ENCODE measurements around the gene SKIC8.

SKIC8 gene

DNA sequence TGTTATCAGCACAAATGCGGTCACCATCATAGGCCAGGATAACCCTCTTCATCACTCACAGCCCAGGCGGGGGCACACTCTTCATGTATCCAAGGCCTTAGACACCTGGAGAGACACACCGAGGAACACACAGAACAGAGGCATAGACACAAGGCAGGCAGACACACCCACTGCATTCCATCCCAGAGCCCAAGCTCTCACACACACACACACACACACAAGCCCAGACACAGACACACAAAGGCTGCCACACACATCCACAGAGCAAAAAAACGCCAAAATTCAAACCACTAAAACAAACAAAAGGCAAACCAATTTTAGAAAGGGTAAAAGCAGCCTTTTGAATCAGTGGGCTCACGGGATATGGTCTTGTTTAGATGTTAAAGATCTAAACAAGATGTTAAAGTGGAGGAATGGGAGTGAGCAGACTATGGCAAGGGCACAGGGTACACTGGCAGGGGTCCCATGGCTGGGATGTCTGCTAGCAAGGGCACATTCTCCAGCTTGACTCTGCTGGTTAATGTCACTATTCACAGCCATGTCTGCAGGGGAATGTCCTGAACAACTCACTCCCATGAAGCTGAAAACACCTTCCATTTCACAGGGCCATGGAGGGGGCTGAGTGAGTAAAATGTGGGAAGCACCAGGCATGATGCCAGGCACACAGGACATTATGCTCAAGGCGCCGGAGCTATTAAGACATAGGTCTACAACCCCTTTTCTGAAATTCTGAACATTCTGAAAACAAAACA is 25.9 kb upstream of the SKIC8 start:
- H3K27ac Mint-ChIP-seq = no peak overlapping the region
- H3K36me3 Mint-ChIP-seq = no peaks in the 10 kb centered on the region
- H3K4me1 Mint-ChIP-seq = no peaks in the 10 kb centered on the region
- ATAC-seq = no peak
- H3K4me3 Mint-ChIP-seq = no peak overlapping the region
- no peaks in the 10 kb centered on the region for H3K27me3 Mint-ChIP-seq
- H3K9me3 Mint-ChIP-seq = no peaks in the 10 kb centered on the region

DNA sequence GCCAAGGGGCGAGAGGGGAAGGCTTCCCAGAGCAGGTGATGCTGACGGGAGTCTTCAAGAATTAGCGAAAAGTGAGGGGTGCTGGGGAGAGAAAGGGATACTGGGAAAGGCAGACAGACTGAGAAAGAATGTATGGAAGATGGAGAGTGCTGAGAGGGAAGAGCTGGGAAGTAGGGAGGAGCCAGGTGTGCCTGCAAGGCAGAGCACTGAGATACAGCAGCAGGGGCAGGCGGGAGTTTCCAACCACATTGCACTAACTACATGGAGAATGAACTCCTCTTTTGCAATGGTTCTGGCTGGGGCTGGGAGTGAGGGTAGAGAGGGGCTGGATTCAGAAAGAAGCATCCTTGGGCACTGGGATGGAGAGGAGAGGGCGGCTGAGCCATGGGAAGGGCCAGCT is 24.7 kb upstream of the SKIC8 start:
- Mint-ChIP-seq H3K27ac (no peak overlapping the region), H3K9me3 (no peaks in the 10 kb centered on the region), H3K27me3 (no peaks in the 10 kb centered on the region), H3K36me3 (no peaks in the 10 kb centered on the region), H3K4me1 (no peaks in the 10 kb centered on the region), H3K4me3 (no peak overlapping the region)
- ATAC-seq = no peak

DNA sequence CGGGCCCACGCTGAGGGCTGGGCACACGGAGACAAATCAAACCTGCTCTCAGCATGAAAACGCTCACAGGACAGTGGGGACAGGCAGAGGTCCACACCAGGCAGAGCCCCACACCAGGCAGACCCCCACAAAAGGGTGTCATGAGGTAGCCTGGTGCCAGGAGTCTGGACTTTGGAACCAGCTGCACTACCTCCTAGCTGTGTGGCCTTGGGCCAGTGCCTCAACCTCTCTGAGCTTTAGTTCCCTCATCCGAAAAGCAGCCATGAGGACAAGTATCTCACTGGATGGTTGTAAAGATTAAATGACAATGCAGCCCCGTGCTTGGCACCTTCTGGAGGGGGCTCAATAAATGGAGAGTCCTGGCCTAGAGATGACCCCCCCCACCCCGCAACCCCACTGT is 24.3 kb upstream of the SKIC8 start:
- H3K9me3 Mint-ChIP-seq = no peaks in the 10 kb centered on the region
- H3K27me3 Mint-ChIP-seq = no peaks in the 10 kb centered on the region
- H3K4me1 Mint-ChIP-seq = no peaks in the 10 kb centered on the region
- no peak overlapping the region for H3K27ac Mint-ChIP-seq
- no peaks in the 10 kb centered on the region for H3K36me3 Mint-ChIP-seq
- no peak for ATAC-seq
- H3K4me3 Mint-ChIP-seq = no peak overlapping the region

DNA sequence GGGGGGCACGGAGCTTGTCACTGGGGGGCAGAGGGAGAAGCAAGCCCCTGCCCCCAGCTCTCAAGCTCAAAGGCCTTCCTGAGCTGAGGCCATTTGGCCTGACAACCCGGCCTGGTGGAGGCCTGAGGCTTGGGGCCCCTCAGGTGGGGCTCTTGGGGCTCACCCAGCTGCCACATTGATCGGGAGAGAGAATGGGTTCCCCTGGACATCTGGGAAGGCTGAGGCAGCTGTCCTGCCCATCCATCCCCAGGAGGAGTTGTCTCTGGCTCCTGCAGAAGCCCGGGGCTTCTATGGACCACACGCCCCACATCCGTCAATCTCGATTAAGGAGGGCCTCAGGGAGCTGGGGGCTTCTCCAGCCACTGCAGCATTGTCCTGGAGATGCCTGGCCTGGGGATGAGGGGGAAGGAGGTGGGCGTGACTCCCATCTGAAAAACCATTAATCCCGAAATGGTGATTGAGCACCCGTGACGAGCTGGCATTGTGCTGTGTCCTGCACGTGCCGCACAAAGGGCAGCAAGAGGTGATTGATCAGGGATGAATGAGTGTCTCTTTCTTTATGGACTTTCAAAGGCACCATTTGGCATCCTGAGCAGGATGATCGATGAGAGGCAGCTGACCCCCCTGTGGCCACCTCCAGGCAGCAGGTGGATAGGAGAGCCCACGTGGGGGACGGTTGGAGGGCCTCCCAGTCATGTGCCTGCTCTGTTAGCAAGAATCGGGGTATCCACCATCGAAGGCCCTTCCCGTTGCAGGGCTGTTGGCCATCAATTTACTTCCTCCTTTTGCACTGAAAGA is 23.5 kb upstream of the SKIC8 start:
- Mint-ChIP-seq H3K27me3 (no peaks in the 10 kb centered on the region), H3K9me3 (no peaks in the 10 kb centered on the region), H3K27ac (no peak overlapping the region), H3K4me3 (no peak overlapping the region), H3K4me1 (no peaks in the 10 kb centered on the region), H3K36me3 (no peaks in the 10 kb centered on the region)
- no peak for ATAC-seq

DNA sequence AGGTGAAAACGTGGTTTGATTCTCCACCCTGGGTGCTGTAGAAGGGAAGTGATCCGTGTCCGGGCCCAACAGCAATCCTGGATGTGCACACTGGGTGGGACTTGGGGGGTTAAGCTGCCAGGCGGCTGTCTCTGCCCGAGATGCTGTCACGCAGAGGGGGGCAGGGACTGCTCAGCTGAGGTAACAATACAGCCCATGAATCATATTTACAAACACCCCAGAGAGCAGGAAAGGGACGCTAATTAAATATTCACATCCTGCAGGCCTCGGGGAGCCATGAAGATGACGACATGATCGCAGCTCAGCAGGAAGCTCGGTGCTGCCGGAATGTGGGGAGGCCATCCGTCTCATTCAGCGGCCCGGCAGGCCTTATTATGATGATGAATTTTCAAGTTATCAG is 22.8 kb upstream of the SKIC8 start:
- Mint-ChIP-seq H3K9me3 (no peaks in the 10 kb centered on the region), H3K4me1 (no peaks in the 10 kb centered on the region), H3K27me3 (no peaks in the 10 kb centered on the region), H3K4me3 (no peak overlapping the region), H3K36me3 (no peaks in the 10 kb centered on the region), H3K27ac (no peak overlapping the region)
- ATAC-seq = no peak

DNA sequence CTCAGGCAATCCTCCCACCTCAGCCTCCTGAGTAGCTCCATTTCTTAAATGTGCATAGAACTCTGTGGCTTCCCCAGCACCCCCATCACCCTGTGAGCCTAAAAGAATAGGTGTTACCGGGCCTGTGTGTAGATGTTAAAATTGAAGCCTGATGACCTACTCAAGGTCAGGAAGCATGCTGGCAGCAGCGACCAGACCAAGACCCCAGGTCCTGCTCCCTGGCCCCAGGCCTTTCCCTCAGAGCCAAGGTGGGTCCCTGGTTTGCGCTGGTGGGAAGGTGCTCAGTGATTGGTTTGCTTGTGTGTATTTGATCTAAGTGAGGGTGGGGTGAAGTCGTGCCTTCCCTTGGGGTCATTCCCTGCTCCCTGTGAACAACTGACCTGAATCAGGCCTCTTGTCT is 22.4 kb upstream of the SKIC8 start:
- Mint-ChIP-seq H3K4me1 (no peaks in the 10 kb centered on the region), H3K36me3 (no peaks in the 10 kb centered on the region), H3K27me3 (no peaks in the 10 kb centered on the region), H3K27ac (no peak overlapping the region), H3K9me3 (no peaks in the 10 kb centered on the region), H3K4me3 (no peak overlapping the region)
- no peak for ATAC-seq

DNA sequence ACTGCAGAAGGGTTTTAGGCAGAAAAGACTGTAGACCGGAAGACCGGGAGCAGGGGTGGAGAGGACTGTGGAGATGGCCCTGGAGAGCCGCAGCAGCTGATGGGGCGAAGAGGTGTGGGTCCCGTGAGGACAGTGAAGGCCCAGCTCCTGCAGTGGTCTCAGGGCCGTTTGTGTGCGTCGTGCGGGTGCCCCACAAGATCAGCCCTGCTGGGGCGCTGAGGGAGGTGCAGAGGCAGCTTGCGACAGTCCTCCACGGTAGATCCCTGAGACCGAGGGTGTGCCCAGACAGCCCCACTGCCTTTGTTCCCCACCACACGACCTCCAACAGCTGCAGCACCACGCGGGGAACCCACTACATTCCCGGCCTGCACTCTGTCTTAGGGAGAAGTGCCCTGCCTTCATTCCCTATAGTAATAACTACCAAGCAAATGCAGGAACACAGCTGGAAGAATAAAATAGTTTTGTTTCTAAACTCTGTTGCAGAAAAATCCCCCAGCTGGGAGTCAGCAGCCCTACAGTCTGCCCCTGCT is 21.7 kb upstream of the SKIC8 start:
- no peaks in the 10 kb centered on the region for H3K36me3 Mint-ChIP-seq
- no peak overlapping the region for H3K27ac Mint-ChIP-seq
- H3K27me3 Mint-ChIP-seq = peaks cover 2% of the 10 kb centered on the region
- no peak for ATAC-seq
- no peak overlapping the region for H3K4me3 Mint-ChIP-seq
- no peaks in the 10 kb centered on the region for H3K9me3 Mint-ChIP-seq
- no peaks in the 10 kb centered on the region for H3K4me1 Mint-ChIP-seq

DNA sequence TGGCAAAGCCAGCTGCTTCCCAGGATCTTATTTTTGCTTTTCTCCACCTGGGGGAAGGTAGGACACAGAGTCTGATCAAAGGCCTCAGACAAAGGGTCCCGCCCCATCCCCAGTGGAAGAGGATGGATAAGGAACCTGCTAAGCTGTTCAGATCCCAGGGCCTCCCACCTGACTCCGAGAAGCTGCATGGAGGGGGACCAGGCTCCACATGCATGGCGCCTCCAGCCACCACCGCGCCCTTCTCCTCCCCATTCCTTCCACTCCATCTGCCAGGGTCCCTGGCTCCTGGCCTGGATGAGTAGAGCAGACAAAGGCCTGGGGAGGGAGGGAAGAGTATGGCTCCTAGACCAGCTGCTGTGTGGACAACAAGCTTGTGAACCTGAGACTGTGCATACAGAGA is 20.8 kb upstream of the SKIC8 start:
- no peak for ATAC-seq
- Mint-ChIP-seq H3K27me3 (peaks cover 6% of the 10 kb centered on the region), H3K4me3 (no peak overlapping the region), H3K4me1 (no peaks in the 10 kb centered on the region), H3K27ac (no peak overlapping the region), H3K36me3 (no peaks in the 10 kb centered on the region), H3K9me3 (no peaks in the 10 kb centered on the region)

DNA sequence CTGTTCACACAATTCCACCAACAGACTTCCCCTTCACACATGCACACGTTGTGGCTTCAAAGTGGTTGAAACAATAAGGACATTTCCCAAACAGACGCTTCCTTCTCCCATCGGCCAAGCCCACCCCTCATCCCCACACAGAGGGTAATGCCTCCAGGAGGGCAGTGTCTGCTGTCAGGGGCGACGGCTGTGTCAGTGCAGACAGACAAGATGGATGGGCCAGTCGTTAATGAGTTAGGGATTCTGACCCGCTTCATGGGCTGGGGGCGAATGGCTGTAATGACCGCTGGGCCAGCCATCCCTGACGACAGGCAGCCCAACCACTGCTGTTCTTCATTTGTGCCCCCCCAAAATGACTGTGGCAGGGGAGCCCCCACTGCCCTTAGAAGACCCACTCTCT is 20.2 kb upstream of the SKIC8 start:
- H3K27me3 Mint-ChIP-seq = peaks cover 6% of the 10 kb centered on the region
- no peak overlapping the region for H3K27ac Mint-ChIP-seq
- no peaks in the 10 kb centered on the region for H3K4me1 Mint-ChIP-seq
- no peaks in the 10 kb centered on the region for H3K9me3 Mint-ChIP-seq
- ATAC-seq = no peak
- H3K36me3 Mint-ChIP-seq = no peaks in the 10 kb centered on the region
- H3K4me3 Mint-ChIP-seq = no peak overlapping the region

DNA sequence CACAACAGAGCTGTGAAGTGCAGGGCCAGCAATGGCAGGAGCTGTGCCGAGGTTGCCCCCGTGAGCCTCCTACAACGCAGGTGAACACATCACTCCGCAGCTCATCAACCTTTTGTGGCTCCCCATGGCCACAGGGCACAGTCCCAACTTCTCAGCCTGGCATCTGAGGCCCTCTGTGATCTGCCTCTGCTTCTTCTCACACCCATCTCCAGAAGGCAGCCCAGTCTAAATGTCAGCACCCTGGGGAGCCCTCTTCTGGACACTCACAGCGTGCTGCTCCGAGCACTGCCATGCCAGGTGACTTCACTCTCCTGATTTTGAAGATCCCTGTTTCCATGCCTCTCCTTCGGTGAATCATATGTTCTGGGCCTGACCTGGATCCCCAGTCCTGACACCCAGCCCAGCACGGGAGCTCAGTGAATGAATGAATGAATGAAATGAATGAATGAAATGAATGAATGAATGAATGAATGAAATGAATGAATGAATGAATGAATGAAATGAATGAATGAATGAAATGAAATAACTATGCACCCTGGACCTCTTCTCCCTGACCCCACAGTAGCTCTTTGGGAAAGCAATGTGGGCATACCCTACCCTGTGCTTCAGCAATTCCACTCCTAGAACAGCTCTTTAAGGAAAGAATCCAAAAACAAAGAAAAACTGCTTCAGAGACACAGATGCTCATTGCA is 17.9 kb upstream of the SKIC8 start:
- H3K9me3 Mint-ChIP-seq = no peaks in the 10 kb centered on the region
- no peaks in the 10 kb centered on the region for H3K36me3 Mint-ChIP-seq
- H3K4me3 Mint-ChIP-seq = no peak overlapping the region
- no peak for ATAC-seq
- H3K27me3 Mint-ChIP-seq = peaks cover 27% of the 10 kb centered on the region
- H3K4me1 Mint-ChIP-seq = no peaks in the 10 kb centered on the region
- H3K27ac Mint-ChIP-seq = no peak overlapping the region

DNA sequence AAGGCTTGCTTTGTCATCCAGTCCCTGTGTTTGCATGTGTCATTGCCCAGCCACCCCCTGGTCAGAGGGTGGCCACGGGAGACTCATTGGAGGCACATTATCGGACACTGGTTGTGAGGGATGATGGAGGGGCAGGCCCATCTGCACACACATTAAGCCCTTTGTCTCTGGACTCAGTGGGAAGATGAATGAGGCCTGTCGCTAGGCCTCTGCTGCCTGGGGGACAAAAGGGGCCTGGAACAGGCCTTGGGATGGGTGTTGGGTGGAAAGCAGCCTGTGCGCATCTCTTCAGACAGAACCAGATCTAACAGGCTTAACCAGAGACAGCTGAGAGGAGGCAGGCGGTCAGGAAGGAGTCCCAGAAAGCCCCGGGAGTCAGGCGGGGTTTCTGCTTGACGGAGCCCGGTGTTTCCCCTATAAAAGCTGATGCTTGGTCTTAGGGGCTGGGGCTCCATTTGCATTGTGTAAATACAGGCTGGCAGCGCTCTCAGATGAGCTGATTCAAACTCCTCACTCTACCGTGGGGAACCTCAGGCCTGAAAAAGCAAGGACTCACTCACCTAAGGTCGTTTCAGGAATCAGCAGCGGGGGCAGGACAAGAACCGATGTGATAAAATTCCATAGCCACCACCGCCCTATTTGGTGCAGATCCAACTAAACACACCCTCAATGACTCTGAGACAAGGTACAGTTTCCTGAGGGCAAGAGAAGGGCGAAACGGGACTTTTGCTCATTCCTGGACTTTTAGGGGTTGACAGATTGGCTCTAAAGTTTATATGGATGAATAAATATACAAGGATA is 17.1 kb upstream of the SKIC8 start:
- no peak overlapping the region for H3K27ac Mint-ChIP-seq
- ATAC-seq = no peak
- H3K4me1 Mint-ChIP-seq = no peaks in the 10 kb centered on the region
- peaks cover 30% of the 10 kb centered on the region for H3K27me3 Mint-ChIP-seq
- H3K4me3 Mint-ChIP-seq = no peak overlapping the region
- no peaks in the 10 kb centered on the region for H3K36me3 Mint-ChIP-seq
- no peaks in the 10 kb centered on the region for H3K9me3 Mint-ChIP-seq

DNA sequence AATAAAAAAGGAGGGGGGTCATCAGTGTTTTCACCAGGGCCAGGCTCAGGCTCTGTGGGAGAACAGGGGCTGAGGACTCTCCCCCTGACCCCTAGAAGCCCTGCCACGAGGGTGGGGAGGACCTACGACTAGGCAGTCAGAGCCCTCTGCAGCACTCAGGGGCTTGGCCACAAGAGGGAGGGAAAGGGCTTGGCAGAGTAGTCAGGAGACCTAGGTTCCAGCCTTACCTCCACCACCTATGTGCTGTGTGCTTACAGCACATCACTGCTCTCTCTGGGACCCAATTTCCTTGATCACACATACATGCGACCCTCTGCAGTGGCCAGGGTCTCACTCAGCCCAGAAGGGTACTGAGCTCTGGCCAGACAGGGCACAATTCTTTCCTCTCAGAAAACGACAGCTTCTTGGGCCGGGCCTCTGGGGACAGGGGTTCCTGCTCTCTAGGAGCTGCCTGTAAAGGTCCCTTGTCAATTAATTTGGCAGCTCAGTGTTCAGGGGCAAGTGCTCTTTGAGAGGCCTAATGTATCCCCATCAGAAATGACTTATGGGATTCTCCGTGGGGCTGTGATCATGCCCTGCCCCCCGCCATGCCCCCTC is 16.4 kb upstream of the SKIC8 start:
- no peak overlapping the region for H3K27ac Mint-ChIP-seq
- no peaks in the 10 kb centered on the region for H3K36me3 Mint-ChIP-seq
- no peak overlapping the region for H3K4me3 Mint-ChIP-seq
- ATAC-seq = no peak
- H3K4me1 Mint-ChIP-seq = no peaks in the 10 kb centered on the region
- H3K9me3 Mint-ChIP-seq = no peaks in the 10 kb centered on the region
- H3K27me3 Mint-ChIP-seq = peaks cover 30% of the 10 kb centered on the region

DNA sequence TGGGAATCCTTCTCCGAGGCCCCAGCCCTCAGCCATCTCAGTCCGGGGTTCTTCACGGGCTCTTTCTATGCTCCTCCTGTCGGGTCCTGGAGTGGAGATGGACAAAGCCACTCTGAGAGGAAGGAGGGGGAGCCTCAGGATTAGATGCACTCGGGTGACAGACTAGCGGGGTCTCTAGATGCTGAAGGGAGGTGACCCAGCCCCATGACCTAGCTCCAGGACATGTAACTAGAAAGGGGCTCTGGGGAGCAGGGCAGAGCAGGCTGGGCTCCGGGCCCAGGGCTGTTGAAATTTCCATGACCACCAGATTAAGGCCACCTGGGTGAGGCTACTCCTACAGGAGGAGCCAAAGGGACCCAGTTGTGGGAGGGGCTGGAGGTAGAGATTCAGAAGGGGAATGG is 14.8 kb upstream of the SKIC8 start:
- Mint-ChIP-seq H3K4me3 (no peak overlapping the region), H3K4me1 (no peaks in the 10 kb centered on the region), H3K36me3 (no peaks in the 10 kb centered on the region), H3K27ac (no peak overlapping the region), H3K27me3 (peaks cover 41% of the 10 kb centered on the region), H3K9me3 (no peaks in the 10 kb centered on the region)
- ATAC-seq = no peak

DNA sequence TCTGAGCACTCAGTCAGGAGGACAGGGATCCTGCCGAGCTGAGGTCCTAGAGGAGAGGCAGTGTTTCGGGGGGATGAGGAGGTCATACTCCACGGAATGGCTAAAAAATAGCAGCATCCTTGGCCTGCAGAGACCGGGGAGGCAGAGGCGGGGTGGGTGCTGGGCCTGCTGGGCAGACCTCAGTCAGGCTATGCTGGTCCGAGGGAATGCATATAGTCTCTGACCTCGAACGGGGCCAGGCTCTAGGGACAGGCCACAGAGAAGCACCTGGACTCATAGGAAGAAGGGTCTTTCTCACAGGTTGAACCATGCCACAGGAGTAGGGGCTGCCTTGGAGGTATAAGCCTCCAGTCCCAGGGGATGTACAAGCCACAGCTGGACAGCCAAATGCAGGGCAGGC is 14.0 kb upstream of the SKIC8 start:
- Mint-ChIP-seq H3K4me3 (no peak overlapping the region), H3K27me3 (peaks cover 45% of the 10 kb centered on the region), H3K27ac (no peak overlapping the region), H3K4me1 (no peaks in the 10 kb centered on the region), H3K36me3 (no peaks in the 10 kb centered on the region), H3K9me3 (no peaks in the 10 kb centered on the region)
- no peak for ATAC-seq

DNA sequence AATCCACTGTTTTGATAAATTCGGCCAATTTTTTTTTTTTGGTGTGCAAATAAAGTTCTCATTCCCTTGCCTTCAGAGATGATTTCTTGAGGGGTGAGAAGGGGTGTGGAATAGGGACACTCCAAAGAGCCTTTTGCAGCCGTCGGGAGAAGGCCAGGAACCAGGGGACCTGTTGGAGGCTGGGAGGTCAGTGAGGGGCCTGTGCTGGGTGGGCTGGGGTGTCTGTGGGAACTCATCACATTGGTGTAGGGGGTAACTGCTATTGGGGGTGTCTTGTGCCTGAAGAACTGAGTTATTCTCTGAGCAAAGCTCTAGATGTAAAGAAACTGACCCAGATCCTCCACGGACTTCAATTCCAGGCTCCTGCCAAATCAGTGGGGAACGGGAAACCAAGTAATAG is 13.5 kb upstream of the SKIC8 start:
- no peak for ATAC-seq
- Mint-ChIP-seq H3K9me3 (no peaks in the 10 kb centered on the region), H3K4me1 (no peaks in the 10 kb centered on the region), H3K4me3 (no peak overlapping the region), H3K27me3 (peaks cover 49% of the 10 kb centered on the region), H3K27ac (no peak overlapping the region), H3K36me3 (no peaks in the 10 kb centered on the region)
